Retinal pigment epithelial cell (primary cell): ENCODE measurements around the gene GKAP1.
"Not testable (repeated sequence)": the region's sequence is repeated elsewhere in the genome, so short reads cannot be mapped to it uniquely, and the experiment has no call there.

ENCODE experiments used
- DNase-seq: peaks from one replicate; pipeline ENCODE4 v3.0.0-alpha.2; 2010; ENCODE audit warnings: low read depth
- H3K4me3 ChIP-seq: 2 replicates; pipeline ENCODE4 v1.5.1; 2011; ENCODE audit warnings: mild to moderate bottlenecking, low read length, control low read depth, moderate library complexity
- TF ChIP-seq, protein P1 (sequence below): conservative IDR thresholded peaks from 2 replicates; pipeline ENCODE4 v1.5.1; 2011; ENCODE audit warnings: low read depth, low read length, control low read depth, inconsistent platforms

The GKAP1 gene

DNA sequence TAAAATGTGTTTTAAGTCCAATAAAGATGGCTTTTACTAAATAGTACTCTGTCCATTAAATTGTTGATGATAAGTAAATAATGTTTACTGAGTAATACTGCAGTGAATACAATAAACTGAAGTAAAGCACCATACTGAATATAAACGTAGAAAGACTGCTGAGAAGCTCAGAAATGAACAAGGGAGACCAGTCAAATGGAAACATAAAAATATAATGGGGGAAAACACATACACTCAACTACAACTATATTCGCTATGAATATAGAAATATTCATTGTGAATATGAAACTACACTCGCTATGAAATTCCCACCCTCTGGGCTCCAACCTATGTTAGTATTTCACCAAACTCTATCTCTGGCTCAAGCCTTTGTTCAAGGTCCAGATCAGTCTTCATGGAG is 67.9 kb downstream of the GKAP1 start:
- no peak for DNase-seq
- TF ChIP-seq, protein P1, sequence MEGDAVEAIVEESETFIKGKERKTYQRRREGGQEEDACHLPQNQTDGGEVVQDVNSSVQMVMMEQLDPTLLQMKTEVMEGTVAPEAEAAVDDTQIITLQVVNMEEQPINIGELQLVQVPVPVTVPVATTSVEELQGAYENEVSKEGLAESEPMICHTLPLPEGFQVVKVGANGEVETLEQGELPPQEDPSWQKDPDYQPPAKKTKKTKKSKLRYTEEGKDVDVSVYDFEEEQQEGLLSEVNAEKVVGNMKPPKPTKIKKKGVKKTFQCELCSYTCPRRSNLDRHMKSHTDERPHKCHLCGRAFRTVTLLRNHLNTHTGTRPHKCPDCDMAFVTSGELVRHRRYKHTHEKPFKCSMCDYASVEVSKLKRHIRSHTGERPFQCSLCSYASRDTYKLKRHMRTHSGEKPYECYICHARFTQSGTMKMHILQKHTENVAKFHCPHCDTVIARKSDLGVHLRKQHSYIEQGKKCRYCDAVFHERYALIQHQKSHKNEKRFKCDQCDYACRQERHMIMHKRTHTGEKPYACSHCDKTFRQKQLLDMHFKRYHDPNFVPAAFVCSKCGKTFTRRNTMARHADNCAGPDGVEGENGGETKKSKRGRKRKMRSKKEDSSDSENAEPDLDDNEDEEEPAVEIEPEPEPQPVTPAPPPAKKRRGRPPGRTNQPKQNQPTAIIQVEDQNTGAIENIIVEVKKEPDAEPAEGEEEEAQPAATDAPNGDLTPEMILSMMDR, result no peak

DNA sequence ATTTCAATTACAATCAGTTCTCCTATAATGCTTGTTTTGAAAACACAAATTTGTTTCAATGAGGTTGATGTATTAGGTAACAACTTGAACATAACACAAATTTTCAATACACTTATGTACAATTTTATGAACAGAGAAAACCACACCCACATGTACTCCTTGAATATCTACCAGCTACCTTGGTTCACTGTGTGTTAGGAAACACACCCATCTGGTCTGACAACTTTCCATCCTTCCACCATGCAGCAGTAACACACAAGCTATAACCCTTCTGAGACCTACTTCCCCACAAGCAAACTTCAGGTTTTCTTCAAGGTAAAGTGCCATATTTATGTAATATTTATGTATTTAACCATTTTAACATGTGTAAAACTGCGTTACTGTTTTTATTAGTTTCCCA is 73.4 kb downstream of the GKAP1 start:
- TF ChIP-seq, protein P1, result no peak
- no peak overlapping the region for H3K4me3 ChIP-seq
- DNase-seq, result no peak

More for the DNA sequence above, 67.9 kb downstream of the GKAP1 start:
- no peak overlapping the region for H3K4me3 ChIP-seq

DNA sequence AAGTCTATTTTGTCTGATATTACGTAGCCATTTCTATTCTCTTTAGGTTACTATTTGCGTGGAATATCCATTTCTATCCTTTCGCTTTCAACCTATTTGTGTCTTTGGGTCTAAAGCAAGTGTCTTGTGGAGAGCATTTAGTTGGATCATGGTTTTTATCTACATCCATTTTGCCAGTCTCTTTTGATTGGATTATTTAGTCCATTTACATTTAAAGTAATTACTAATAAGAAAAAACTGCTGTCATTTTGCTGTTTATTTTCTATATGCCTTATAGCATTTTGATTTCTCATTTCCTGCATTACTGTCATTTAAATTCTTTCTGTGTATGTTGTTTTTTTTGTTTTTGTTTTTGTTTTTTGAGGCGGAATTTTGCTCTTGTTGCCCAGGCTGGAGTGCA is 83.8 kb downstream of the GKAP1 start:
- TF ChIP-seq, protein P1, result no peak
- no peak overlapping the region for H3K4me3 ChIP-seq
- no peak for DNase-seq

DNA sequence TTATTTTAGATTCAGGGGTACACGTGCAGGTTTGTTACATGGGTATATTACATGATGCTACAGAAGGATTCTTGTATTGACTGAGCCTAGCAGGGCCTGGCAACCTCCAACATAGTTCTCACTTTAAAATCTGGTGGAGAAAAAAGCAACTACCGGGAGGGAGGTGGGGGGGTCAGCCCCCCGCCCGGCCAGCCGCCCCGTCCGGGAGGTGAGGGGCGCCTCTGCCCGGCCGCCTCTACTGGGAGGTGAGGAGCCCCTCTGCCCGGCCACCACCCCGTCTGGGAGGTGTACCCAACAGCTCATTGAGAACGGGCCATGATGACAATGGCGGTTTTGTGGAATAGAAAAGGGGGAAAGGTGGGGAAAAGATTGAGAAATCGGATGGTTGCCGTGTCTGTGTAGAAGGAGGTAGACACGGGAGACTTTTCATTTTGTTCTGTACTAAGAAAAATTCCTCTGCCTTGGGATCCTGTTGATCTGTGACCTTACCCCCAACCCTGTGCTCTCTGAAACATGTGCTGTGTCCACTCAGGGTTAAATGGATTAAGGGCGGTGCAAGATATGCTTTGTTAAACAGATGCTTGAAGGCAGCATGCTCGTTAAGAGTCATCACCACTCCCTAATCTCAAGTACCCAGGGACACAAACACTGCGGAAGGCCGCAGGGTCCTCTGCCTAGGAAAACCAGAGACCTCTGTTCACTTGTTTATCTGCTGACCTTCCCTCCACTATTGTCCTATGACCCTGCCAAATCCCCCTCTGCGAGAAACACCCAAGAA is 88.8 kb downstream of the GKAP1 start:
- DNase-seq, H3K4me3 ChIP-seq: not testable (repeated sequence)

DNA sequence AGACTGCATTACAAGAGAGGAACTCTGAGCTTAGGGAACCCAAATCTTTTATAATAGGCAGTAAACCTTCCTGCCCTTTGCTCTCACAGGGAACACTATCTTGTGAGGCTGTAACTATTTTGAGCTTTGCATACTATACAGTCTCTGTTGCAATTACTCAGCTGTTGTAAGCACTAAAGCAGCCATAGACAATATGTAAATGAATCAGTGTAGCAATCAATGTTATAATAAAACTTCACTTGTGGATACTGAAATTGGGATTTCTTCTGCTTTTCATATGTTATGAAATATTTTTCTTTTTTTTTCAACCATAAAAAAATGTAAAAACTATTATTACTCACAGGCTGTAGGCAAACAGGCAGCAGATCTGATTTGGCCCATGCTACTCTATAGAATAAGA is 93.1 kb downstream of the GKAP1 start:
- TF ChIP-seq, protein P1, result no peak
- no peak overlapping the region for H3K4me3 ChIP-seq
- DNase-seq, result no peak

DNA sequence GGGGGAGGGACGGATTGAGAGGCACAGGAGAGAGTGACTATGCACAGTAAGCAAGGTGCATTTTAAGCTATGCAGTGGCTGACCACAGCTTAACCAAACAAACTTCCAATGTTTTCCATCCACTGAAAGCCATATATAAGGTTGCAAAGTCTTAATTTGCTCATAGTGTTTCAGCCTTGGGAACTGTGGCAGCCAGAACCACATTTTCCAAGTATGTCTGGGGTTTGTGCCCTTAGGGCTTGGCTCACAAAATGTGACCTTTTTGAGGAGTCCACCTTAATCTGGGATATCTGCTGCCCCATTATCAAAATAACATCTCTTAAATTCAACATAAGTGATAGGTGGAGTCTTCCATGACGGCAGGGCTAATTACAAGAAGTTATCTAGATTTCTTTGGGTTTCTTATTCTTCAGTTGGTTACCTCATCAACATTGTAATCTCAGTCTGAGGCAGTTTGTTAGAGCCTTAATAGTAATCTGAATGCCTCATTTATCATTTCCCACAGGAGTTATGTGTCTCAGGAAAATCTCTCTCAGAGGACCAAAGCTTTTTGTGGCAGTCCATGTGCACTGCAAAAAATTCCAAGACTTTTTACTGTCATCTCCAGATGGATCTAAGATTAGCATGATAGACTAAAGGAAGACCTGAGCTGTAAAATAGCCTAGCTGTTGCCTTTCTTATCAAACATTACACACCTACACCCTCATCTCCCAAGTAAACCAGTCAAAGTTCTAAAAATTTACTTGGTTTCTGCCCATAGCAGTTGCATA is 94.7 kb downstream of the GKAP1 start:
- TF ChIP-seq, protein P1, result no peak
- no peak overlapping the region for H3K4me3 ChIP-seq
- no peak for DNase-seq

DNA sequence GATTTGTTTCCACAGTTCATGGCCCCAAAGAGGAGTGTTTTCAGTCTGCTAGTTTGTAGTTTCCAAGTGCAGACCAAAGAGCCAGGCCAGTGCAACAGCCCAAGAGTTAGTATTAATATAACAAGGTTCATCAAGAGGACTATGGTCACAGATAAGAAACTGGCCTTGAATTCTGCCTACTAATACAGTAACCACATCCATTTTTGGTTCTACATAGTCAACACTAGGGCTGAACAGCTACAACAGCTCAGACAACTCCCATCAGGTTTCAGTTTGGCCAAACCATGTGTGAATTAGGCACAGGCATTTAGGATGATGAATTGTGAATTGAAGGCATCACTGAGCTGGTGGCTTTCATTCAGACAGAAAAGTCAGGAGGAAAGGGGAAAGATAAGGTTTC is 96.1 kb downstream of the GKAP1 start:
- H3K4me3 ChIP-seq, result no peak overlapping the region
- TF ChIP-seq, protein P1, result no peak
- no peak for DNase-seq
